ENCODE results near the gene AHR. TPM values are rescaled to one million over a fixed set of nuclear protein-coding genes. Genes with fewer than 3 reads are reported as not detected.

AHR gene
- total RNA-seq, 1 experiment from 2014 or later = 39.0 TPM

GRCh38 chr7:17329440-17329839 is 31.0 kb downstream of the AHR start:
- DNase-seq = no peak

GRCh38 chr7:17331891-17332501 is 33.5 kb downstream of the AHR start:
- Mint-ChIP-seq H3K27ac (ENCODE audit: unreplicated experiment) (no peak overlapping the region), H3K4me3 (ENCODE audit: unreplicated experiment) (no peak overlapping the region), H3K9me3 (ENCODE audit: unreplicated experiment) (no peaks in the 10 kb centered on the region), H3K4me1 (ENCODE audit: low read depth, unreplicated experiment) (no peaks in the 10 kb centered on the region), H3K36me3 (ENCODE audit: insufficient read depth, unreplicated experiment) (peaks cover 25% of the 10 kb centered on the region), H3K27me3 (ENCODE audit: insufficient read depth, unreplicated experiment) (no peaks in the 10 kb centered on the region)
- no peaks in the 10 kb centered on the region for H3K4me1 ChIP-seq
- no peaks in the 10 kb centered on the region for H3K36me3 ChIP-seq (ENCODE audit: control insufficient read depth, insufficient read depth, low read length)
- POLR2A ChIA-PET = no interaction called here
- no peaks in the 10 kb centered on the region for H3K27me3 ChIP-seq (replicated peaks; ENCODE audit: control insufficient read depth, insufficient read depth, low read length)
- H3K4me3 ChIP-seq (ENCODE audit: low read depth, low read length) = no peak overlapping the region
- intact Hi-C loops (cut with micrococcal nuclease; ENCODE audit: unreplicated experiment) = no loop called here
- no peak for DNase-seq
- H3K9me3 ChIP-seq = no peaks in the 10 kb centered on the region
- BruUV-seq (replicated peaks) = no TSS peak
- CTCF ChIA-PET = interaction anchor here (0.5 kb wide), 1 partner anchor 34 kb away, joined by 4 read pairs; no protein-coding TSS in a partner anchor
- no peak for TF ChIP-seq CTCF (IDR thresholded peaks at IDR 0.05; ENCODE audit: insufficient read depth in 1 of 2, low read depth in 1 of 2, low read length in 1 of 2, severe bottlenecking in 1 of 2, unreplicated experiment in 1 of 2)

More at GRCh38 chr7:17329440-17329839, 31.0 kb downstream of the AHR start:
- no peaks in the 10 kb centered on the region for H3K4me1 Mint-ChIP-seq (ENCODE audit: low read depth, unreplicated experiment)
- Histone ChIP-seq H3K9me3 (no peaks in the 10 kb centered on the region), H3K36me3 (ENCODE audit: control insufficient read depth, insufficient read depth, low read length) (no peaks in the 10 kb centered on the region), H3K27me3 (replicated peaks; ENCODE audit: control insufficient read depth, insufficient read depth, low read length) (no peaks in the 10 kb centered on the region), H3K4me3 (ENCODE audit: low read depth, low read length) (no peak overlapping the region), H3K4me1 (no peaks in the 10 kb centered on the region)
- ChIA-PET CTCF (no interaction called here), POLR2A (no interaction called here)
- TF ChIP-seq CTCF (IDR thresholded peaks at IDR 0.05; ENCODE audit: insufficient read depth in 1 of 2, low read depth in 1 of 2, low read length in 1 of 2, severe bottlenecking in 1 of 2, unreplicated experiment in 1 of 2) = no peak
- no peaks in the 10 kb centered on the region for H3K9me3 Mint-ChIP-seq (ENCODE audit: unreplicated experiment)
- BruUV-seq (replicated peaks) = no TSS peak
- peaks cover 36% of the 10 kb centered on the region for H3K36me3 Mint-ChIP-seq (ENCODE audit: insufficient read depth, unreplicated experiment)
- H3K27me3 Mint-ChIP-seq (ENCODE audit: insufficient read depth, unreplicated experiment) = no peaks in the 10 kb centered on the region
- H3K27ac Mint-ChIP-seq (ENCODE audit: unreplicated experiment) = no peak overlapping the region
- intact Hi-C loops (cut with micrococcal nuclease; ENCODE audit: unreplicated experiment) = no loop called here
- no peak overlapping the region for H3K4me3 Mint-ChIP-seq (ENCODE audit: unreplicated experiment)

- Histone ChIP-seq H3K4me3 (ENCODE audit: low read depth, low read length) (no peak overlapping the region), H3K27me3 (replicated peaks; ENCODE audit: control insufficient read depth, insufficient read depth, low read length) (no peaks in the 10 kb centered on the region), H3K4me1 (no peaks in the 10 kb centered on the region), H3K9me3 (no peaks in the 10 kb centered on the region), H3K36me3 (ENCODE audit: control insufficient read depth, insufficient read depth, low read length) (no peaks in the 10 kb centered on the region)
- peaks cover 30% of the 10 kb centered on the region for H3K36me3 Mint-ChIP-seq (ENCODE audit: insufficient read depth, unreplicated experiment)
- H3K27ac Mint-ChIP-seq (ENCODE audit: unreplicated experiment) = no peak overlapping the region
- no peak for DNase-seq
- no peaks in the 10 kb centered on the region for H3K4me1 Mint-ChIP-seq (ENCODE audit: low read depth, unreplicated experiment)
- ChIA-PET POLR2A (no interaction called here), CTCF (no interaction called here)
- intact Hi-C loops (cut with micrococcal nuclease; ENCODE audit: unreplicated experiment) = no loop called here
- no peak for TF ChIP-seq CTCF (IDR thresholded peaks at IDR 0.05; ENCODE audit: insufficient read depth in 1 of 2, low read depth in 1 of 2, low read length in 1 of 2, severe bottlenecking in 1 of 2, unreplicated experiment in 1 of 2)
- no peak overlapping the region for H3K4me3 Mint-ChIP-seq (ENCODE audit: unreplicated experiment)
- BruUV-seq (replicated peaks) = no TSS peak
- no peaks in the 10 kb centered on the region for H3K27me3 Mint-ChIP-seq (ENCODE audit: insufficient read depth, unreplicated experiment)
- H3K9me3 Mint-ChIP-seq (ENCODE audit: unreplicated experiment) = no peaks in the 10 kb centered on the region
Observed at GRCh38 chr7:17333221-17333620, 34.8 kb downstream of the AHR start.

Measured in Caco-2 (cell line).